RWPE2 (cell line): ENCODE results near the gene PAMR1.

Source experiments
- ATAC-seq: fragments of 200-7000 bp; cut with Tn5 transposase; 3 replicates; pipeline ENCODE4 v1.9.1; 2021; ENCODE audit warnings: low read depth
- DNase-seq: peaks from one replicate; pipeline ENCODE4 v3.0.0-alpha.2; 2020; ENCODE audit warnings: low spot score
- H3K27ac ChIP-seq: fragments of 450-650 bp; 2 replicates; pipeline ENCODE4 v1.5.1; 2017; ENCODE audit warnings: mild to moderate bottlenecking; ENCODE audit not compliant: poor library complexity, severe bottlenecking
- H3K27me3 ChIP-seq: fragments of 250-450 bp; sonication (Bioruptor Pico); 2 replicates; pipeline ENCODE4 v1.5.1; 2021; ENCODE audit warnings: mild to moderate bottlenecking, moderate library complexity; ENCODE audit not compliant: insufficient read depth, poor library complexity, severe bottlenecking
- H3K36me3 ChIP-seq: fragments of 250-450 bp; sonication (Bioruptor Pico); 2 replicates; pipeline ENCODE4 v1.5.1; 2020; ENCODE audit warnings: low read depth, mild to moderate bottlenecking, moderate library complexity
- H3K4me1 ChIP-seq: fragments of 250-450 bp; sonication (Bioruptor Pico); 2 replicates; pipeline ENCODE4 v1.5.1; 2021; ENCODE audit warnings: mild to moderate bottlenecking, moderate library complexity; ENCODE audit not compliant: insufficient read depth, poor library complexity, severe bottlenecking
- H3K4me3 ChIP-seq: fragments of 250-450 bp; sonication (Bioruptor Pico); 2 replicates; pipeline ENCODE4 v1.5.1; 2021; ENCODE audit warnings: mild to moderate bottlenecking, moderate library complexity; ENCODE audit not compliant: severe bottlenecking
- H3K9me3 ChIP-seq: fragments of 250-450 bp; sonication (Bioruptor Pico); 2 replicates; pipeline ENCODE4 v1.5.1; 2021; ENCODE audit warnings: mild to moderate bottlenecking, moderate library complexity; ENCODE audit not compliant: severe bottlenecking
- CTCF ChIP-seq: fragments of 450-650 bp; IDR thresholded peaks from one replicate; pipeline ENCODE4 v1.5.1; 2017; ENCODE audit warnings: mild to moderate bottlenecking, moderate library complexity; ENCODE audit not compliant: poor library complexity, severe bottlenecking

The PAMR1 gene

GRCh38 chr11:35566181-35566580 lies 40.8 kb upstream of the PAMR1 start:
- DNase-seq (no peak), ATAC-seq (no peak)
- no peak for TF ChIP-seq CTCF
- Histone ChIP-seq H3K4me3 (no peak overlapping the region), H3K27ac (no peak overlapping the region), H3K4me1 (peaks cover 13% of the 10 kb centered on the region), H3K27me3 (no peaks in the 10 kb centered on the region), H3K9me3 (no peaks in the 10 kb centered on the region), H3K36me3 (no peaks in the 10 kb centered on the region)

- no peak for ATAC-seq
- TF ChIP-seq CTCF = no peak
- H3K27ac ChIP-seq = no peak overlapping the region
Measured at GRCh38 chr11:35564245-35564595, 38.8 kb upstream of the PAMR1 start.

DNA sequence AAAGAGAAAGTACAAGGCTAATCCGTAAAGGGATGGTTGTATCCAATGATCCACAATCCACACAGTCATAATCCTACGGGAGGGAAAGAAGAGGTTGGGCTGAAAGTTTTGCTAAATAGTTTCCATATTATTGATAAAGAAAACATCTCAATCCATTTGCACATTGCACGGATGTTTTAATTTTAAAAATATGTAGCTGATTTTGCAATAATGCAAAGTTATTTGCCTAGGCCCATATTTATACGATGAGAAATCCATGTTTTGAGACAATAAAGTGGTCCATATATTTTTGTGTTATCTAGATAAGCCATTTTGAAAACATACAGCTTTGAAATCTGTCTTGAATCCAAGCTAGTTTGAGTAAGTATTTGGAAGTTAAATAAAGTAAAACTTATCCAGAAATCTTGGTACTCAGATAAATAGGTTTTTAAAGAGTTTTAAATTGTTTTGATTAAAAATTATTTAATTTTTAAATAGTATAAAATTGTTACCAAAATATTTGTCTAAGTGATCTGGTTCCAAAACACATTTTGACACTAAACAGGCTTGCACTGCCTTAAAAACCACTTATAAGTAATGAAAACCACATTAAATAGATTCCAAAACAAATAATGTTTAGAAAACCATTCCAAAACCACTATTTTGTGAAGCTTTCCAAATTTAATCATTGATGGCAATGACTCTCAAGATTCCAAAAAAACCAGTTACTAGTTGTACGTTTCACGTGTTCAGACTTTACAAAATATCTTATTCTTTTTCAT lies 38.2 kb upstream of the PAMR1 start:
- DNase-seq (no peak), ATAC-seq (no peak)
- H3K4me3 ChIP-seq = no peak overlapping the region
- no peak for TF ChIP-seq CTCF
- peaks cover 13% of the 10 kb centered on the region for H3K4me1 ChIP-seq
- H3K27ac ChIP-seq = no peak overlapping the region
- no peaks in the 10 kb centered on the region for H3K9me3 ChIP-seq
- no peaks in the 10 kb centered on the region for H3K36me3 ChIP-seq
- H3K27me3 ChIP-seq = no peaks in the 10 kb centered on the region

More at GRCh38 chr11:35564245-35564595, 38.8 kb upstream of the PAMR1 start:
- Histone ChIP-seq H3K4me1 (peaks cover 13% of the 10 kb centered on the region), H3K9me3 (no peaks in the 10 kb centered on the region), H3K27me3 (no peaks in the 10 kb centered on the region), H3K4me3 (no peak overlapping the region), H3K36me3 (no peaks in the 10 kb centered on the region)
- DNase-seq = no peak

DNA sequence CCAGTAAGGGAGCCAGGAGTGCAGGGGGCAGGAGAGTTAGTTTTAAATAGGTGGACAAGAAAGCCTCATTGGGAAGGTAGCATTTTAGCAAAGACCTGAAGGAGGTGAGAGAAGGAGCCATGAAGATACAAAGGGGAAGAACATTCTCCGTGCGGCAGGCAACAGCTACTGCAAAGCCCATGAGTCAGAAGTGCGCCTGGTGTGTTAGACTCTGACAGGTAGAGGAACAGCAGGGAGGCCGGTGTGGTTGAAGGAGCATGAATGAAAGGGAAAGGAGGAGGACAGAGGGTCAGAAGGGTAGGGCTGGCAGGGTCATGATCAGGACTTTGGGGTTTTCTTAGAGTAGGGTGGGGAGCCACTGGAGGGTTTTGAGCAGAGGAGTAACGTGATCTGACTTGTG lies 34.5 kb upstream of the PAMR1 start:
- ATAC-seq (no peak), DNase-seq (no peak)
- no peaks in the 10 kb centered on the region for H3K36me3 ChIP-seq
- H3K9me3 ChIP-seq = no peaks in the 10 kb centered on the region
- no peak for TF ChIP-seq CTCF
- no peak overlapping the region for H3K27ac ChIP-seq
- no peak overlapping the region for H3K4me3 ChIP-seq
- no peaks in the 10 kb centered on the region for H3K4me1 ChIP-seq
- no peaks in the 10 kb centered on the region for H3K27me3 ChIP-seq

GRCh38 chr11:35558513-35558912 lies 33.1 kb upstream of the PAMR1 start:
- ATAC-seq = no peak

More at GRCh38 chr11:35558513-35558912, 33.1 kb upstream of the PAMR1 start:
- Histone ChIP-seq H3K27ac (no peak overlapping the region), H3K4me3 (no peak overlapping the region), H3K9me3 (no peaks in the 10 kb centered on the region), H3K4me1 (no peaks in the 10 kb centered on the region), H3K36me3 (no peaks in the 10 kb centered on the region), H3K27me3 (no peaks in the 10 kb centered on the region)
- DNase-seq = no peak
- no peak for TF ChIP-seq CTCF
